GM19043 (cell line): ENCODE data around the gene FOXK2.
A peak's percentile ranks its signal among the peaks of the same experiment; 100 is the strongest.

Experiments used
- ATAC-seq: cut with Tn5 transposase; IDR thresholded peaks from one replicate; pipeline ENCODE4 v1.9.1; 2021; ENCODE audit warnings: low read depth; ENCODE audit not compliant: unreplicated experiment

Gene FOXK2

DNA sequence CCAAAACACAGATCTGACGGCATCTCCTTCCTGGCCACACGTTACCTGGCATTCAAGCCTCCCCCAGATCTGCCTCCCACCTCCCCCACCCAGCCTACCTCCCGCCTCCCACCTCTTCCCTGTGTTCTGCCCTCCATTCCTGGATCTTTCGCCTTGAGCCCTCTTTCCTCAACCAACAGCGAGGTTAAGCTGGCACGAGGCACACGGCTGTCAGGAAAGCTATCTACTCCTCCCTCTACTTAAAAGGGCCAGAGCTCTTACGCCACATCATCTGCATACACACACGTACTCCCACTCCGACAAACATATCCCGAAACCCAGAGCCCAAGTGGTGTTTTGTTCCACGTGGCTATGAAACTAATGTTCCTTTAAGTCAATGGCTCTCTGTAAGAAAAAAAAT, 110.7 kb downstream of the FOXK2 start:
- no peak for ATAC-seq

GRCh38 chr17:82631544-82631943, 112.0 kb downstream of the FOXK2 start:
- ATAC-seq: no peak

DNA sequence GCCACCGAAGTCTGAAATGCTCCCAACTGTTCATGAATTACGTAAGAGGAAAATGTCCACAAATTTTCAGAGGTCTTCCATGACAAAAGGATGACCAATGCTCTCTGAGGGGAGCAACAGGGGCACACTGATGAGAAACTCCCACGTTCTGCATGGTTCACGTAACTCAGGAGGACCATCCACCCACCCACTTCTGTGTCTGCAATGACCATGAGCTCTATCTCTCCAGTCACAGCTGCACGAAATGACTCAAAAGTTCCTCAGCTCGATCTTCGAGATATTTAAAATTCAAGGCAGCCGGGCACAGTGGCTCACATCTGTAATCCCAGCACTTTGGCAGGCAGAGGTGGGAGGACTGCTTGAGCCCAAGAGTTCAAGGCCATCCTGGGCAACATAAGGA, 112.9 kb downstream of the FOXK2 start:
- no peak for ATAC-seq

- no peak for ATAC-seq
Observed at GRCh38 chr17:82633343-82633742, 113.8 kb downstream of the FOXK2 start.

DNA sequence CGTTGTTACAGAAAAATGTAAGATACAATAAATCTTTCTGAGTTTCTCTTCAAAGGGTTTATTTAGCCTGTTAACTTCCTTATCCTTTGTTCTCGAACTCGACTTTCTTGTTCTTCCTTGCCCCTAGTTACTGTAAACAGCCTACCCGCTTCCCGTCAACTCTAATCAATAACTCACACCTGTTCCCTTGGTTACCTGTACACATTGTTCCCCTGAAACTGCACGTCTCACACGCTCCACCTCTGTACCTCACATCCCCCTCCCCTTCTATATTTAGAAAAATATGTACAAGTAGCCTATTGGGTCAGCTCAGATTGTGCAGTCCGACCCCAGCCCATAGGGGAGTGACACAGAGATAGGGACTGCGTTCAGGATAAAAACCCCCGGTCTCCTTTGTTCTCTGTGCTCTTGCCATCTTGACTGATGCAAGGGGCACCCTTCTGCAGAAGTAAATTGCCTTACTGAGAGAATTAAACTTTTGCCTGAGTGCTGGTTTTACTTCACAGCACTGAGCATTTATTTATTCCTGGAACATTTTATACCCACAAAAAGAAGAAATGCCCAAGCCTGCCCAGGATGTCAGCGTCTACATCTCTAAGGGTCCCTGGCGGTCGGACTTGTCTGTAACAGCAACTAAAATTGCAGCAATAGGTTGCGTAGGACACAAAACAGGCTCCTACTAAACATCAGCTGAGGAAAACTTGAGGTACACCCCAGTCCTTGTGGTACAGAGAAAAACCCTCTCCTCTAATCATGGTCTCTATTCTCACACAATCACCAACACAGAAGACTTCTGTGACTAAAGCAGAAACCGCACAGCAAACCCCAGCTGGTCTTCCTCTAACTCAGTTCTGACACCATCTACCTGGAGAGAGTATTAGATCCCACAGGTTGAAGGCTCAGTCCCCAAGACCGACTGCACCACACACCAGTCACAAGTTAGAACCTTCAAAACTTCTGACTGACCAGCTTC, 117.4 kb downstream of the FOXK2 start:
- no peak for ATAC-seq

- no peak for ATAC-seq
Observed at GRCh38 chr17:82638183-82638773, 118.7 kb downstream of the FOXK2 start.

GRCh38 chr17:82639628-82640027, 120.1 kb downstream of the FOXK2 start:
- no peak for ATAC-seq

- ATAC-seq: no peak
Observed at GRCh38 chr17:82640036-82640435, 120.5 kb downstream of the FOXK2 start.

GRCh38 chr17:82642022-82642421, 122.5 kb downstream of the FOXK2 start:
- ATAC-seq: no peak

GRCh38 chr17:82644148-82644547, 124.6 kb downstream of the FOXK2 start:
- ATAC-seq: no peak

GRCh38 chr17:82645516-82645915, 126.0 kb downstream of the FOXK2 start:
- ATAC-seq: no peak

- no peak for ATAC-seq
Observed at GRCh38 chr17:82647593-82648164, 128.1 kb downstream of the FOXK2 start.

DNA sequence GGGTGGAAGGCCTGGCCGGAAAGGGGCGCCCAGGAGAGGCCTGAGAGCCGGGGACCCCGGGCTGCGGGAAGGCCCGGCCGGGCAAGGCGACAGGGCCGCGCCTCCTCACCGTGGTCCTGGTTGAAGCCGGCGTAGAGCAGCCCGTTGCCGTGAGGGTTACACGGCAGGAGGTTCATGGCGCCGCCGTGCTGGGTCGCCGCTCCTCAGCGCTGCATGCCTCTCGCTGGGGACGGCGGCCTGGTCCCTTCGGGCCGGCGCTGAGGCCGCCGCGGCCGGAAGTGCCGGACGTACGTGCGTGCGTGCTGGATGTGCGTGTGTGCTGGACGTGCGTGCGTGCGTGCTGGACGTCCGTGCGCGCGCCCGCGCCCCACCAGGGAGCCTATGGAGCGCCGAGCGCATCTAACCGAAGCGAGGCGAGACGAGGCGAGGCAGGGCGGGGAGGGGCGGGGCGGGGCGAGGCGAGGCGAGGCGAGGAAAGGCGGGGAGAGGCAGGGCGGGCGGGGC, 128.7 kb downstream of the FOXK2 start, which contains the start of gene WDR45B:
Gene WDR45B (minus strand): TSS at position 280 of the 504 bp plus-strand sequence. CDS start 104 bp downstream, at position 176.
- peak; percentile 71 for ATAC-seq

DNA sequence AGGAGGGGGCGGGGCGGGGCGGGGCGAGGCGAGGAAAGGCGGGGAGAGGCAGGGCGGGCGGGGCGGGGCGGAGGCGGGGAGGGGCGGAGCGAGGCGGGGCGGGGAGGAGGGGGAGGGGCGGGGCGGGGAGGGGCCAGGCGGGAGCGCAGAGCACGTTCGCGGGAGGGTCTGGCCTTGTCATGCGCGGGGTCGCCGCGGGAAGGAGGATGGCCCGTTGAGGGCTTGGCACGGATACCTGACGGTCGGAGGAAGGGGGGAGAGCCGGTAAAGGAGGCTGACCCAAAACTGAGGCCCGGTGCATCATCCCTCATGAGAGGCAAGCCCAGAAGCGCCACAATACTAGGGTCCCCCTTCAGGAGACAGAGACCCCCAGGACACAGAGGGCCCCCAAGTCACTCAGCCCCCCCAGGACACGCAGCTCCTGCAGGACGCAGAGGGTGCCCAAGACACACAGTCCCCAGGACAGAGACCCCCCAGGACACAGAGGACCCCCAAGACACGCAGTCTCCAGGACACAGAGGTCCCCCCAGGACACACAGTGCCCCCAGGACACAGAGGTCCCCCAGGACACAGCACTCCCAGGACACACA, 129.3 kb downstream of the FOXK2 start:
- no peak for ATAC-seq

DNA sequence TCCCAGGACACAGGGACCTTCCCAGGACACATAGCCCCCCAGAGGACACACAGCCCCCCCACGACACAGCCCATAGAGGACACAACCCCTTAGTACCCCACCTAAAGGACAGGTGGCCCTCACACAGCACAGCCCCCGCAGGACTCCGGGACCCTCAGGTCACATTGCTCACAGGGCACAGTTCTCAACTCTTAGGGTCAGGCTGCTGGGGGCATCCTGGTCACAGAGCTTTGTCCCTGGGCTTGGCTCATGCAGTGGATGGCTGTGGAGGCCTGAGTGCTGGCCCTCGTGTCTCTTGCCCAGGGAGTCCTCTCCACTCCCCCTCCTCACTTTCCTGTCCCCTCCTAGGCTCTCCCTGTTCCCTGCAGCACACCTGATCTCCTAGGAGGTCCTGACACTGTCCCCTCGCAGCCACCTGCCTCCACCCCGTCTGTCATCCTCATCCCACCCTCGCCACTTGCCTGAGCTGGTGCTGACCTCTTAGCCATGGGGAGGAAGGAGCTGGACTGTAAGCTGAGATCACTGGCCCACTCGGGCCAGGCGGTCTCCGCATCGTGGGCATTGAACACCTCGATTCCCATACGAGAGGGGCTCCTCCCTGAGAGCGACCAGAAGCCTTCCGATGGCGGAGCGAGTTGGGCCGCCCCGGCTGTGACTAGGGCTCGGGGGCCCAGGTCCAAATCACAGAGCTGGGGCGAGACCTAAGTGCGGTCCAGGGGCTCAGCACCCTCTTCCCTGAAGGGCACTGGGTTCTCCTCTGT, 130.1 kb downstream of the FOXK2 start:
- no peak for ATAC-seq

- no peak for ATAC-seq
Observed at GRCh38 chr17:82650723-82651122, 131.2 kb downstream of the FOXK2 start.

DNA sequence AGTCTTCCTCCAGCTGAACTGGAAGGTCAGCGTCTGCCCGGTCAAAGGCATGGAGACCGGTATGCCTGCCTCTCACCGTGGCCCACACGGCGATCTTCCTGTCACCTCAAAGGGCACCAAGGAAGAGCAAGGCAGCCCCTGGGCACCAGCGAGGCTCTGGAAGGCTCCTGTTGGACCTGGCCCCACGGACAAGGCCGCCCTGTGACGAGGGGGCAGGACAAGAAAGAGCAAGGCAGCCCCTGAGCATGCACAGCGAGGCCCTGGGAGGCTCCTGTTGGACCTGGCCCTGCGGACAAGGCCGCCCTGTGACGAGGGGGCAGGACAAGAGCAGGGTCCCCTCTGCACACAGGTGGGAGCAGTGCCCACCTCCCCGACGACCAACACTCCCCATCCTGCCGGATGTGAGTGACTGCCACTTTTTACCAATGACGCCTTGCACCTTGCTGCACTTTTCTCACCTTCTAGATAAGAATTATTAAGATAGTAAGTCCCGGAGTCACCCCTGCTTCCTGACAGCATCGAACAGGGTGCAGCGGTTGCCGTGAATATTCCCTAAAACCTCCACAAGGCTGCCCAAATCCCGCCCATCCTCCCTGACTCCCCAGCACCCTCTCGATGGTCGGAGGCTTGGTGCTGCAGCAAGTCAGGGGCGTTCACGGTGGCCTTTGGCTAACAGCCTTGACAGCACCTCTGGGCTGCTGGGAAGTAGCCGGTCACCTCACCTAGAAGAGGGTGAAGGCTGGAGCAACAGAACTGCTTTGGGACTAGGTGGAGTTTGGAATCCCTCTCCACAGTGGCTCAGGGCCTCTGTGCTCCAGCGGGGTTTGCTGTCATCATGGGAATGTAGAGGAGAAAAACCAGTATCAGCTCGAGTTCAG, 134.4 kb downstream of the FOXK2 start:
- ATAC-seq: no peak
